GM12878 (cell line): ENCODE measurements around the gene SLC38A7. TPM values are rescaled to one million over a fixed set of nuclear protein-coding genes. Genes with fewer than 3 reads are reported as not detected.

Experiments used
- ATAC-seq: fragments of 200-7000 bp; cut with Tn5 transposase; 3 replicates; pipeline ENCODE4 v1.9.1; 2020; ENCODE audit warnings: mild to moderate bottlenecking, moderate library complexity
- BruUV-seq: library from RNA; stranded (reverse); fragments of 400-500 nt; replicated peaks from 2 replicates; lab custom pipeline; 2021; lab: Mats Ljungman, UMichigan
- CTCF ChIA-PET: fragments of 300-600 bp; sonication (Branson Sonifier 250); formaldehyde crosslinking; extraction: SDS; loops from one replicate; lab custom pipeline; 2021; ENCODE audit warnings: inconsistent platforms; lab: Yijun Ruan, JAX
- POLR2A ChIA-PET: fragments of 350-600 bp; formaldehyde crosslinking; extraction: SDS; loops from one replicate; lab custom pipeline; 2021; ENCODE audit warnings: inconsistent platforms; lab: Charles Lee
- RAD21 ChIA-PET: fragments of 300-600 bp; sonication (Branson Sonifier 250); formaldehyde crosslinking; loops from one replicate; lab custom pipeline; 2023; ENCODE audit warnings: antibody characterized with exemption; ENCODE audit not compliant: unreplicated experiment; lab: Charles Lee
- SMC1A ChIA-PET: fragments of 300-600 bp; sonication (Branson Sonifier 250); formaldehyde crosslinking; loops from one replicate; lab custom pipeline; 2023; ENCODE audit not compliant: unreplicated experiment, uncharacterized antibody; lab: Charles Lee
- DNase-seq: peaks from one replicate; pipeline ENCODE4 v3.0.0-alpha.2; 2011; ENCODE audit warnings: low read depth, low spot score
- FAIRE-seq: peaks from 3 replicates; lab custom pipeline; 2011; peaks lifted over from hg19 to GRCh38; lab: Jason Lieb, UNC
- H2AFZ ChIP-seq: 2 replicates; pipeline ENCODE4 v1.6.0; 2011; ENCODE audit warnings: low read depth, low read length, control low read depth; ENCODE audit not compliant: control insufficient read depth
- H3K27ac ChIP-seq: 2 replicates; pipeline ENCODE4 v1.5.1; 2011; ENCODE audit warnings: control low read depth; ENCODE audit not compliant: control insufficient read depth, insufficient read depth
- H3K27me3 ChIP-seq, 2 experiments: replicated peaks in 1 of 2; 2 replicates each; pipeline versions ENCODE4 v1.6.0 to v1.6.1; 2011; ENCODE audit warnings: low read length in 1 of 2; ENCODE audit not compliant: control insufficient read depth in 2 of 2, insufficient read depth in 2 of 2
- H3K36me3 ChIP-seq, 2 experiments: 2 replicates each; pipeline ENCODE4 v1.5.1; 2011; ENCODE audit warnings: low read length in 1 of 2; ENCODE audit not compliant: control insufficient read depth in 2 of 2, insufficient read depth in 2 of 2
- H3K4me1 ChIP-seq: 2 replicates; pipeline ENCODE4 v1.6.1; 2011; ENCODE audit warnings: mild to moderate bottlenecking, low read length, moderate library complexity, mixed read lengths; ENCODE audit not compliant: control insufficient read depth, insufficient read depth
- H3K4me2 ChIP-seq: 2 replicates; pipeline ENCODE4 v1.6.0; 2011; ENCODE audit warnings: control low read depth; ENCODE audit not compliant: control insufficient read depth, insufficient read depth
- H3K4me3 ChIP-seq: fragments of 200-600 bp; sonication (generic); 2 replicates; pipeline ENCODE4 v1.5.1; 2016
- H3K79me2 ChIP-seq: 2 replicates; pipeline ENCODE4 v1.6.0; 2011; ENCODE audit warnings: low read length; ENCODE audit not compliant: control insufficient read depth, insufficient read depth
- H3K9ac ChIP-seq: 2 replicates; pipeline ENCODE4 v1.8.0; 2011; ENCODE audit warnings: low read length, control low read depth, mixed read lengths; ENCODE audit not compliant: control insufficient read depth, insufficient read depth
- H3K9me3 ChIP-seq: replicated peaks from 3 replicates; pipeline ENCODE4 v1.5.1; 2011; ENCODE audit warnings: mild to moderate bottlenecking, low read length; ENCODE audit not compliant: control insufficient read depth, insufficient read depth
- H4K20me1 ChIP-seq: 2 replicates; pipeline ENCODE4 v1.6.0; 2011; ENCODE audit not compliant: control insufficient read depth, insufficient read depth
- NFYB ChIP-seq: IDR thresholded peaks from 2 replicates; pipeline ENCODE4 v1.6.1; 2011; ENCODE audit warnings: low read depth, mild to moderate bottlenecking, low read length, improper control_type of control experiment, moderate library complexity; ENCODE audit not compliant: insufficient read depth
- TAF1 ChIP-seq: IDR thresholded peaks from 2 replicates; pipeline ENCODE4 v1.6.1; 2011; ENCODE audit warnings: mild to moderate bottlenecking, low read depth, low read length, borderline replicate concordance
- WRNIP1 ChIP-seq: IDR thresholded peaks from 2 replicates; pipeline ENCODE4 v1.6.1; 2011; ENCODE audit warnings: low read depth, low read length, improper control_type of control experiment, borderline replicate concordance
- YY1 ChIP-seq: IDR thresholded peaks from 2 replicates; pipeline ENCODE4 v1.6.1; 2011; ENCODE audit warnings: low read depth, mild to moderate bottlenecking, low read length
- WGBS: methylation state at CpG from one replicate; pipeline ENCODE4 v1.1.6; 2016; ENCODE audit warnings: low lambda C conversion rate; ENCODE audit not compliant: insufficient replicate concordance, insufficient coverage; ENCODE audit errors: missing lambda C conversion rate; 5-methylcytosine and 5-hydroxymethylcytosine counted together
- in situ Hi-C: fragments of 300-500 bp; cut with MboI; formaldehyde crosslinking; loops from 9 replicates; pipeline ENCODE4 v1.14.3; 2018; ENCODE audit warnings: mixed read lengths
- intact Hi-C: fragments of 100-400 bp; cut with micrococcal nuclease; formaldehyde crosslinking; loops from one replicate; pipeline ENCODE4 v1.14.2; 2022; ENCODE audit not compliant: unreplicated experiment
- polyA plus RNA-seq, 11 experiments: library from polyadenylated mRNA; depleted of rRNA in 4 of 11; unstranded in 6 of 11; stranded (reverse) in 5 of 11; fragments of >200 nt; fragmentation: Nextera tagmentation in 4 of 11; fragmentation: Illumina TruSeq in 1 of 11; extraction: Ambion mirVana in 4 of 11; extraction: Trizol in 1 of 11; gene quantifications; 1 replicate in 1 of 11; 2 replicates in 10 of 11; pipeline versions ENCODE4 v1.2.1 to v1.2.3, GENCODE V29; 2011 to 2016; ENCODE audit warnings: inconsistent platforms in 2 of 11, missing spikeins in 2 of 11, low read depth in 1 of 11
- total RNA-seq, 4 experiments: library from RNA; depleted of rRNA in 3 of 4; stranded (reverse); fragments of >200 nt in 3 of 4; fragmentation: Illumina TruSeq in 1 of 4; extraction: Trizol in 1 of 4; gene quantifications; 2 replicates each; pipeline versions ENCODE4 v1.2.1 to v1.2.3, GENCODE V29; 2013 to 2021

The SLC38A7 gene
- total and polyA plus RNA-seq, 10 of the 15 experiments (the other 5 are each of a cell fraction or from before 2014, with no cell fraction given): 1.4 to 7.8 (median 4.7) TPM

- no peak for TF ChIP-seq YY1
Measured at GRCh38 chr16:58654560-58655214, 29.9 kb downstream of the SLC38A7 start (continued).

DNA sequence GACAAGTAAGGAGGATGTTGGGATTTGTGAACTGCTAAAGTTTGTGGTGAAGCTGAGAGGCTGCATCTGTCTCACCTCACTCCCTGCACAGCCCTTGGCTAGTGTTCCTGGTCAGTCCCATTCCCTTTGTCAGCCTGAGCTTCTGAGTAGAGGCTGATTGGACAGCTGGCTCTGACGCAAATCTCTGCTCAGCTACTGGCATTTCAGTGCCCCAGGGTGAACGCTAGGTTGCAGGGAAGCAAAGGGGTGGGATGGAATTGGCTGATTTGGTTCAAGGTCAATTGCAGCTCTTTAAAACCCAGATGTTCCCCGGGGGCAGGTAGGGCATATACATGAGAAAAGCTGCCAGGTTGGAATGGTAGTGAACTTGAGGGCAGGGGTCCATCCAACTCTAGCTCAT lies 31.8 kb downstream of the SLC38A7 start:
- TF ChIP-seq TAF1 (no peak), NFYB (0 out of 2 replicates have a peak, but pooled peaks have one; percentile 11), WRNIP1 (no peak)
- Histone ChIP-seq H3K4me3 (no peak overlapping the region), H3K79me2 (no peaks in the 10 kb centered on the region), H4K20me1 (no peaks in the 10 kb centered on the region), H3K4me1 (no peaks in the 10 kb centered on the region), H3K9ac (no peak overlapping the region), H3K4me2 (no peak overlapping the region), H3K27me3 (no peaks in the 10 kb centered on the region), H2AFZ (no peak overlapping the region), H3K36me3 (no peaks in the 10 kb centered on the region), H3K9me3 (no peaks in the 10 kb centered on the region), H3K27ac (no peak overlapping the region)
- intact Hi-C loops: no loop called here
- ChIA-PET RAD21 (interaction anchor here (0.6 kb wide), 1 partner anchor 103 kb away, joined by 3 read pairs; no protein-coding TSS in a partner anchor), SMC1A (no interaction called here), POLR2A (interaction anchor here (0.6 to 0.7 kb wide), 2 partner anchors 56 to 693 kb away, joined by 3 to 6 read pairs; no protein-coding TSS in a partner anchor), CTCF (interaction anchor here (0.6 to 1.5 kb wide), 4 partner anchors 10 to 316 kb away, joined by 3 read pairs; no protein-coding TSS in a partner anchor)
- no TSS peak for BruUV-seq
- in situ Hi-C loops: loop anchor here (25.0 kb wide), 1 partner anchor 315 kb away; no protein-coding TSS in a partner anchor
- no peak for DNase-seq
- no peak for FAIRE-seq
- WGBS: 10% methylated on average over 3 of the region's 3 CpGs
- no peak for ATAC-seq
